ENCODE measurements around the gene PAOX. TPM values are rescaled to one million over a fixed set of nuclear protein-coding genes. Genes with fewer than 3 reads are reported as not detected.

Gene PAOX
- total and polyA plus RNA-seq, 2 donors (not counting 1 experiment from before 2014, with no cell fraction given) = 21.1 to 24.9 TPM

DNA sequence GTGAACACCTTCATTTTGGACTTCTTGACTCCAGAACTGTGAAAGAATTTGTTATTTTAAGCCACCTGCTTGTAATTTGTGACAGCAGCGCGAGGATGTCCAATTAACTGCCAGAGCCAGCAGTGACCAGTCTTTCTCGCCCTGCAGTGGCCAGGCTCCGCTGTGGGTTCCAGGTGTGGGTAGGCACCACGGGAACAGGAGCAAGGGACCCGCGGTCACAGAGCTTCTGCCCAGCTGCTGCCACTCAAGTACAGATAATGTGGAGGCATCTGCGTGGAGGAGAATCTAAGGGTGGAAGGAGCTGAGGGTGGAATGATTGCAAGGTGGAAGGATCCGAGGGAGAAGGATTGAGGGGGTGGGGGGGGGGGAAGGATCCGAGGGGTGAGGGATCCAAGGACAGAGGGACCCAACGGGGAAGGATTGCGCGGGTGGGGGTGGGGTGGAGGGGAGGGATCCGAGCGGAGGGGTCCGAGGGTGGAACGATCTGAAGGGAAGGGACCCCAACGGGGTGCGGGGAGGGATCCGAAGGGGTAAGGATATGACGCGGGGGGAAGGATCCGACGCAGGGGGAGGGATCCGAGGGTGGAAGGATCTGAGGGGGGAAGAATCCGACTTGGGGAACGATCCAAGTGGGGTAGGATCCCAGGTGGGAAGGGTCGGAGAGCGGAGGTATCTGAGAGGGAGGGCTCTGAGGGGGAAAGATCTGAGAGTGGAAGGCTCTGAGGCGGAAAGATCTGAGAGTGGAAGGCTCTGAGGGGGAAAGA is 45.9 kb upstream of the PAOX start:
- no peak overlapping the region for H3K27ac ChIP-seq (ENCODE audit: low read length in 2 of 2)
- no peak overlapping the region for H2AFZ ChIP-seq (ENCODE audit: insufficient read depth, low read depth, low read length, poor library complexity, severe bottlenecking)
- Mint-ChIP-seq H3K4me3 (no peak overlapping the region), H3K27ac (no peak overlapping the region), H3K4me1 (peaks cover 13% of the 10 kb centered on the region), H3K9me3 (ENCODE audit: insufficient read depth) (no peaks in the 10 kb centered on the region), H3K27me3 (peaks cover 22% of the 10 kb centered on the region)
- WGBS (ENCODE audit: insufficient coverage) = 89% methylated on average over 18 of the region's 30 CpGs
- H3K27me3 ChIP-seq (replicated peaks in 1 of 4; ENCODE audit: control extremely low read depth in 1 of 4, control insufficient read depth in 3 of 4, insufficient read depth in 4 of 4, low read length in 3 of 4) = peaks cover 0 to 55% (median 33%) of the 10 kb centered on the region in 4 experiments
- H3K9ac ChIP-seq (ENCODE audit: low read length) = no peak overlapping the region
- no peaks in the 10 kb centered on the region for H3K36me3 ChIP-seq (replicated peaks in 1 of 2; ENCODE audit: control extremely low read depth in 1 of 2, control insufficient read depth in 1 of 2, extremely low read depth in 1 of 2, insufficient read depth in 2 of 2, low read length in 1 of 2)
- CTCF ChIA-PET = interaction anchor here (1.0 to 1.1 kb wide), 2 partner anchors 69 to 277 kb away, joined by 3 to 4 read pairs; no protein-coding TSS in a partner anchor
- TF ChIP-seq, protein P1, sequence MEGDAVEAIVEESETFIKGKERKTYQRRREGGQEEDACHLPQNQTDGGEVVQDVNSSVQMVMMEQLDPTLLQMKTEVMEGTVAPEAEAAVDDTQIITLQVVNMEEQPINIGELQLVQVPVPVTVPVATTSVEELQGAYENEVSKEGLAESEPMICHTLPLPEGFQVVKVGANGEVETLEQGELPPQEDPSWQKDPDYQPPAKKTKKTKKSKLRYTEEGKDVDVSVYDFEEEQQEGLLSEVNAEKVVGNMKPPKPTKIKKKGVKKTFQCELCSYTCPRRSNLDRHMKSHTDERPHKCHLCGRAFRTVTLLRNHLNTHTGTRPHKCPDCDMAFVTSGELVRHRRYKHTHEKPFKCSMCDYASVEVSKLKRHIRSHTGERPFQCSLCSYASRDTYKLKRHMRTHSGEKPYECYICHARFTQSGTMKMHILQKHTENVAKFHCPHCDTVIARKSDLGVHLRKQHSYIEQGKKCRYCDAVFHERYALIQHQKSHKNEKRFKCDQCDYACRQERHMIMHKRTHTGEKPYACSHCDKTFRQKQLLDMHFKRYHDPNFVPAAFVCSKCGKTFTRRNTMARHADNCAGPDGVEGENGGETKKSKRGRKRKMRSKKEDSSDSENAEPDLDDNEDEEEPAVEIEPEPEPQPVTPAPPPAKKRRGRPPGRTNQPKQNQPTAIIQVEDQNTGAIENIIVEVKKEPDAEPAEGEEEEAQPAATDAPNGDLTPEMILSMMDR (IDR thresholded peaks at IDR 0.05) = no peak
- TF ChIP-seq EZH2 (IDR thresholded peaks at IDR 0.05; ENCODE audit: borderline replicate concordance, insufficient read depth, low read depth, low read length, poor library complexity, severe bottlenecking) = no peak
- H3K4me2 ChIP-seq (replicated peaks; ENCODE audit: low read depth, low read length, poor library complexity, severe bottlenecking) = no peak overlapping the region
- no peaks in the 10 kb centered on the region for H4K20me1 ChIP-seq (ENCODE audit: control insufficient read depth, insufficient read depth, low read length, poor library complexity, severe bottlenecking)
- H3K4me3 ChIP-seq (ENCODE audit: control extremely low read depth in 1 of 5, extremely low read depth in 1 of 5, insufficient read depth in 1 of 5, low read depth in 2 of 5, low read length in 4 of 5) = no peak overlapping the region
- peaks cover 44 to 46% of the 10 kb centered on the region in 2 donors for H3K4me1 ChIP-seq (ENCODE audit: control insufficient read depth in 2 of 2, insufficient read depth in 2 of 2, low read length in 2 of 2)
- intact Hi-C loops (cut with micrococcal nuclease) = no loop called here
- POLR2A ChIA-PET = no interaction called here
- DNase-seq (no peak), ATAC-seq (ENCODE audit: low read depth) (no peak)
- H3K79me2 ChIP-seq (ENCODE audit: control insufficient read depth, insufficient read depth, low read length) = no peaks in the 10 kb centered on the region
- H3K9me3 ChIP-seq (ENCODE audit: control extremely low read depth in 1 of 3, control insufficient read depth in 2 of 3, insufficient read depth in 1 of 3, low read length in 2 of 3) = peaks cover 0 to 21% (median 0%) of the 10 kb centered on the region in 3 donors
